GM18858 (cell line): ENCODE measurements around the gene CTXND2.

Experiments
- ATAC-seq: cut with Tn5 transposase; IDR thresholded peaks from one replicate; pipeline ENCODE4 v1.9.1; 2021; ENCODE audit not compliant: unreplicated experiment

The CTXND2 gene

DNA sequence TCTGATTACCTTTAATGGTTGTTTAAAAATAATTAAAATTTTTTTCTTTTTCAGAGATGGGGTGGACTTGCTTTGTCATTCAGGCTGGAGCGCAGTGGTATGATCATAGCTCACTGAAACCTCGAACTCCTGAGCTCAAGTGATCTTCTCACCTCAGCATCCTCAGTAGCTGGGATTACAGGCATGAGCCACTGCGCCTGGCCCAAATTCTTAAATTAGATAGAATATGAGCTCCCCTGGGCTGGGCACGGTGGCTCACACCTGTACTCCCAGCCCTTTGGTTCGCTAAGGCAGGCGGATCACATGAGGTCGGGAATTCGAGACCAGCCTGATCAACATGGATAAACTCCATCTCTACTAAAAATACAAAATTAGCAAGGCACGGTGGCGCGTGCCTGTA is 70.7 kb downstream of the CTXND2 start:
- no peak for ATAC-seq

DNA sequence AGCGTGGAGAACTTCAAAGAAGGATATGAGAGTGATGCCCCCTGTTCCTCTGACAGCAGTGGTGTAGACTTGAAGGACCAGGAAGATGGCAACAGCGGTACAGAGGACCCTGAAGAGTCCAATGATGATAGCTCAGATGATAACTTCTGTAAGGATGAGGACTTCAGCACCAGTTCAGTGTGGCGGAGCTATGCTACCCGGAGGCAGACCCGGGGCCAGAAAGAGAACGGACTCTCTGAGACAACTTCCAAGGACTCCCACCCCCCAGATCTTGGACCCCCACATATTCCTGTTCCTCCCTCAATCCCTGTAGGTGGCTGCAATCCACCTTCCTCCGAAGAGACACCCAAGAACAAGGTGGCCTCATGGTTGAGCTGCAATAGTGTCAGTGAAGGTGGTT is 73.7 kb downstream of the CTXND2 start:
- no peak for ATAC-seq

DNA sequence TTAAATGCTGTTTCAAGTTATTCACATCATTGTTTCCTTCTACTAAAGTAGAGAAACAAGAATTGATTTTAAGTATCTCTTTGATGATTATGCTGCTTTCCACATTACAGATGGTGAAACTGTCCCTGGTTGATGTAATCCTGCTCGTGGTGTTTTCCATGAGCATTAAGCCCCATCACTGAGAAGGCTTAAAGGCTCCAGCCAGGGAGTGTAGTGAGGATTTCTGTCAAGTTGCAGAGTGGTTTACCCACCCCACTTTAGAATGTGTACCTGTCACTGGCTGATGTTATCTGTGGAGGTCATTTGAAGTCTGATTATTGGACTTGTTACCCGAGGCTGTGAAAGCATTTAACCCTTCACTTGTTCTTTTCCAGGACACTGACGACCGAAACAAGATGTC is 74.8 kb downstream of the CTXND2 start:
- no peak for ATAC-seq
